Astrocyte (in vitro differentiated cells and primary cell): ENCODE data around the gene VAV1.

ENCODE experiments used
- CTCF ChIP-seq: IDR thresholded peaks from 2 replicates; pipeline ENCODE4 v1.5.1; 2011; ENCODE audit warnings: low read depth, mild to moderate bottlenecking, inconsistent platforms, low read length, moderate library complexity; ENCODE audit not compliant: insufficient read depth
- EZH2 ChIP-seq: IDR thresholded peaks from 2 replicates; pipeline ENCODE4 v1.6.1; 2012; ENCODE audit warnings: mild to moderate bottlenecking, low read length, inconsistent platforms; ENCODE audit not compliant: insufficient read depth

DNA sequence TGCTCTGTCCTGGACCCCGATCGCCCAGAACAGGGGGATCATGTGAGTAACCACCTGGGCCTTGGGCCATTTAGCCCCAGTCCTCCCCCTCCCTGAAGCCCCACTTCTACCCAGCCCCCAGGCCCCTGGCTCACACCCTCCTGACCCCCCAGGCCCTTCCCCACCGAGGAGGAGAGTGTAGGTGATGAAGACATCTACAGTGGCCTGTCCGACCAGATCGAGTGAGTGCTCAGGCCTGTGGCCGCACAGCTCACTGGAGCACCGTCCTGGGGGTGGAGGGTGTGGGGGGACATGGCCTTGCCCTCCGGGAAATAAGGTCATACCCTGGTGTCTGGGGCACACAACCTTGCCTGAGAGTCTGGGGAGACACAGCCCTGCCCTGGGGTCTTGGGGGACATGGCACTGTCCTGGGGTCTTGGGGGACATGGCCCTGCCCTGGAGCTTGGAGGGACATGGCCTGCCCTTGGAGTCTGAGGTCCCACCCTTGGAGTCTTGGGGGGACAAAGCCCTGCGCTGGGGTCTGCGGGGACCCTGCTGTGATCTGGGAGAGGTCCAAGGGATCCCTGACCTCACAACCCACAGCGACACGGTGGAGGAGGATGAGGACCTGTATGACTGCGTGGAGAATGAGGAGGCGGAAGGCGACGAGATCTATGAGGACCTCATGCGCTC lies 49.3 kb downstream of the VAV1 start:
- TF ChIP-seq CTCF (no peak), EZH2 (no peak)
